GM12864 (cell line): ENCODE measurements around the gene RAB5A.

Source experiments
- DNase-seq: peaks from one replicate; pipeline ENCODE4 v3.0.0-alpha.2; 2011; ENCODE audit warnings: low read depth
- H3K4me3 ChIP-seq: 2 replicates; pipeline ENCODE4 v1.5.1; 2011; ENCODE audit warnings: mild to moderate bottlenecking, low read depth, low read length, control low read depth
- TF ChIP-seq, protein P1 (sequence below): IDR thresholded peaks from 2 replicates; pipeline ENCODE4 v1.5.1; 2011; ENCODE audit warnings: low read depth, mild to moderate bottlenecking, moderate library complexity, low read length, control low read depth, inconsistent platforms; ENCODE audit errors: missing control alignments

The RAB5A gene

DNA sequence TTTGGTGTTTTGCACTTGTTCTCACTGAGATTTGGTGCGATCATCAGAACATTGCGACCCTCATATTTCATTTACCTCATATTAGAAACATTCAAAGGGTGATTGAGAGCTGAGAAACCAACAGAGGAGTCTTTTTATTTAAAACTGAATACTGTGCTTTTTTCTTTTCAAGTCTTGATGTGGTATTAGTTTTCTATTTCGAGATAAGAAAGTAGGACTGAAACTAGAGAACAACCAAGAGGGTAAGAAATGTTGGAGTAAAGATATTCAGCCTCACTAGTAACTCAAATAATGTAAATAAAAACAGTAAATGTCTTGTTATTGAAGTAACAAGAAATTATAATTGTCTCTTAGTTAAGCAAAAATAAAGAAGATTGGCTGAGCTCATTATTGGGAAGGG is 39.4 kb upstream of the RAB5A start:
- TF ChIP-seq, protein P1, sequence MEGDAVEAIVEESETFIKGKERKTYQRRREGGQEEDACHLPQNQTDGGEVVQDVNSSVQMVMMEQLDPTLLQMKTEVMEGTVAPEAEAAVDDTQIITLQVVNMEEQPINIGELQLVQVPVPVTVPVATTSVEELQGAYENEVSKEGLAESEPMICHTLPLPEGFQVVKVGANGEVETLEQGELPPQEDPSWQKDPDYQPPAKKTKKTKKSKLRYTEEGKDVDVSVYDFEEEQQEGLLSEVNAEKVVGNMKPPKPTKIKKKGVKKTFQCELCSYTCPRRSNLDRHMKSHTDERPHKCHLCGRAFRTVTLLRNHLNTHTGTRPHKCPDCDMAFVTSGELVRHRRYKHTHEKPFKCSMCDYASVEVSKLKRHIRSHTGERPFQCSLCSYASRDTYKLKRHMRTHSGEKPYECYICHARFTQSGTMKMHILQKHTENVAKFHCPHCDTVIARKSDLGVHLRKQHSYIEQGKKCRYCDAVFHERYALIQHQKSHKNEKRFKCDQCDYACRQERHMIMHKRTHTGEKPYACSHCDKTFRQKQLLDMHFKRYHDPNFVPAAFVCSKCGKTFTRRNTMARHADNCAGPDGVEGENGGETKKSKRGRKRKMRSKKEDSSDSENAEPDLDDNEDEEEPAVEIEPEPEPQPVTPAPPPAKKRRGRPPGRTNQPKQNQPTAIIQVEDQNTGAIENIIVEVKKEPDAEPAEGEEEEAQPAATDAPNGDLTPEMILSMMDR = no peak

DNA sequence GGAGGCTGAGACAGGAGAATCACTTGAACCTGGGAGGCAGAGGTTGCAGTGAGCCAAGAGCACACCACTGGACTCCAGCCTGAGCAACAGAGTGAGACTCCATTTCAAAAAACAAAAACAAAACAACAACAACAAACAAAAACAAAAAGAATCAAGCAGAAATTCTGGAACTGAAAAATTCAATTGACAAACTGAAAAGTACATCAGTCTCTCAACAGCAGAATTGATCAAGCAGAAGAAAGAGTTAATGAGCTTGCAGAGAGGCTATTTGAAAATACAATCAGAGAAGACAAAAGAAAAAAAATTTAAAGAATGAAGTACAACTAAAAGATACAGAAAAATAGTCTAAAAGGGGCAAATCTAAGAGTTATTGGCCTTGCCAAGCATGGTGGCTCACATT is 35.4 kb upstream of the RAB5A start:
- DNase-seq = no peak
- TF ChIP-seq, protein P1 = no peak
- H3K4me3 ChIP-seq = no peak overlapping the region

More for the DNA sequence above, 39.4 kb upstream of the RAB5A start:
- no peak for DNase-seq
- no peak overlapping the region for H3K4me3 ChIP-seq

DNA sequence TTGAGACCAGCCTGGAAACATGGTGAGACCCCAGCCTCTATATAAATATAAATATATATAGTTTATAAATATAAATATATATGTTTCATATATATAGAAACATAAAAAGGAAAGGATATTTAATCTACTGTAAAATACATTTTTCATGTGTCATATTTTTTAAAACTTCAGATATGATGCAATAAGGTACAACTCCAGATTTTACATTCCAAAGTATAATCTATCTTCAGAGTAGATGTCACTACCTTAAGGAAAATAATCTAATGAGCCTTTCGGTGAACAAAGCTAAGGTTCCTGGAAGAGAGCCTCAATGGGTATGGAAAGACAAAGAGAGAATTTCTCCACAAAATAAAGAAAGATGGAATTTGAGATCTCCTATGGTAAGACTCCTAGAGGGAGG is 29.7 kb upstream of the RAB5A start:
- H3K4me3 ChIP-seq = no peak overlapping the region
- no peak for DNase-seq
- TF ChIP-seq, protein P1 = no peak

DNA sequence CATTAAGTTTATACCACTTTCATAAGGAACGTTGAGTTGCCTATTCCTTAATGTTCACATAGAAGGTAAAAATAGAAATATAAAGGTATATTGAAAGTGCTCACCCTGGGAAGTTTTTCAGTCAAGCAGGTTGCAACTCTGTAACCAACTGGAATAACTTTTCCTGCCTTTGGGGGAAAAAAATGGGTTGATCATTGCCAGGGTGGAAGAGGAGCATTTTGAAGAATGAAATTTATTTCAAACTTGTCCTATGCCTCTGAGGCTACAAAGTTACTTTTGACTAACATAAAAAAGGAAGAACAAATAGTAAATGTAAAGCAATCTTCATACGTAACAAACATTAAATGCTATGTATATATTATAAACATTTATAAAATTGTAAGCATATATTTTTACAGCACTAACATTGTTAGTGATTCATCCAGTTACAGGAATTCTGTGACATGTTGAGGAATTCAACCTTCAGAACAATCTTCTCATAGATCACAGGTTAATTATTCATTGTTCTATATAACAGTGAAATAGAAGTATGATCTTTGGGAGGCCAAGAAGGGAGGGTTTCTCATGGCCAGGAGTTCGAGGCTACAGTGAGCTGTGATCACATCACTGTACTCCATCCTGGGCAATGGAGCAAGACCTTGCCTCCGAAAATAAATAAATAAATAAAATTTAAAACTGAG is 26.4 kb upstream of the RAB5A start:
- TF ChIP-seq, protein P1 = no peak
- no peak overlapping the region for H3K4me3 ChIP-seq
- no peak for DNase-seq

DNA sequence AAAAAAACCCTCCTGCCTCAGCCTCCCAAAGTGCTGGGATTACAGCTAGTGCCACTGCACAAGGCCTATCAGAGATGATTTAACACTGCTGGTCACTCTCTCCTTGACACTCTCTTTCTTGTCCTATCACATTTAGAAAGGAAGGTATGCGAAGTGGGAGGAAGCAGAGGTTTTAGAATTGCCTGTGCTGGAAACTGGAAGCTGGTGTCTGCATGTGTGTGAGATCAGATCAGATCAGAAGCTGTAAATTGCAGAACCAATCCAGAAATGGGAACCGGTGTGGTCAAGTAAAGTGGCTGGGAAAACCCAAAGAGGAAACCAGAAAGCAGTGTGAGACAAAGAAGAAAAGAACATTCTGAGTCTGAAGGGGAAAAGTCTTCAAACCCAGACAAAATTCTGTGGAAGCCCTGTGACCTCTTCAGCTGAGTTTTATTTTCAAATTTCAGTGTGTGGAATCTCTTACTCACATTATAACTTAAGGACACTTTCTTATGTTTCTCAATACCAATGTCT is 15.7 kb upstream of the RAB5A start:
- no peak overlapping the region for H3K4me3 ChIP-seq
- peak; percentile 53 for DNase-seq
- TF ChIP-seq, protein P1 = no peak

DNA sequence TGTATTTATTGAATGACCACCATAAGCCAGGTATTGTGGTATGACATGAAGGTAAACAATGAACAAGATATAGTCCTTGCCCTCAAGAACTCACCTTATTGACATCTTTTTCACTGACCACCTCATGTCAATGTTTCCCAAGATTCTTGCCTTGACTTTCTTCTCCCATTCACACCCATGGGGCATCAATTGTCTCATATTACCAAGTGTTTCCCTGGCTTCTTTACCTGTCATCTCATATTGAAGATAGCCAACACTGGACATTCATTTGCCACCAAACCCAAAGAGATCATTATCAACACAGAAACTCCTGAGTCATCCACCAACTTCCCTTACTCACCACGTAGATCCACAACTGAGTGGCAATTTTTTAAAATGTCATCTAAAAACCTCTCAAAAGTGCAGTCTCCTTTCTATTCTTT is 15.1 kb upstream of the RAB5A start:
- H3K4me3 ChIP-seq = no peak overlapping the region
- no peak for DNase-seq
- TF ChIP-seq, protein P1 = no peak

DNA sequence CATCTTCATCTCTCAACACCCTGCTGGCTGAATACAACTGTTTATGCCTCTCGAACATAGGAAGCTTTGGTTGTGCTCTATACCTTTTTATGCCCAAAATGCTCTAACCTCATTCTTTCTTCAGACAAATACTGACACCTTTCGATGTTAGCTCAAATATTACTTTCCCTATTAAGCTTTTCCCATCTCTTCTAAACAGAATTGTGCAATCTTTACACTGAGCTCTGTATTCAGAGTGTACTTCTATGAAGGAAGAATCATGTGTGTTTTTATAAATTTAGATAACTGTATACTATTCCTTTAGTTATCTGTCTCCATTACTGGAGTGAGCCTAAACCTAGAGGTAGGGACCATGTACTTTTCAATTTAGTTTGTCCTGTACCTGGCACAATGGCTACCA is 14.5 kb upstream of the RAB5A start:
- no peak for DNase-seq
- no peak overlapping the region for H3K4me3 ChIP-seq
- TF ChIP-seq, protein P1 = no peak
